Measurements from ENCODE around the gene MERTK.
A peak's percentile ranks its signal among the peaks of the same experiment; 100 is the strongest.

Gene MERTK

GRCh38 chr2:111975819-111976218, 77.4 kb downstream of the MERTK start:
- Histone ChIP-seq H3K27ac (peak overlapping the region; percentile 66 to 79), H3K4me3 (no peak overlapping the region), H3K9me3 (no peaks in the 10 kb centered on the region), H3K4me1 (peaks cover 4 to 47% (median 23%) of the 10 kb centered on the region in 4 donors), H3K36me3 (peaks cover 6 to 18% (median 11%) of the 10 kb centered on the region in 3 donors), H3K27me3 (no peaks in the 10 kb centered on the region)
- intact Hi-C loops (cut with DNase I; ENCODE audit: low total_unique reads) = loop anchor here (2.0 kb wide), 1 partner anchor 71 kb away; no protein-coding TSS in a partner anchor
- TF ChIP-seq, protein P1, sequence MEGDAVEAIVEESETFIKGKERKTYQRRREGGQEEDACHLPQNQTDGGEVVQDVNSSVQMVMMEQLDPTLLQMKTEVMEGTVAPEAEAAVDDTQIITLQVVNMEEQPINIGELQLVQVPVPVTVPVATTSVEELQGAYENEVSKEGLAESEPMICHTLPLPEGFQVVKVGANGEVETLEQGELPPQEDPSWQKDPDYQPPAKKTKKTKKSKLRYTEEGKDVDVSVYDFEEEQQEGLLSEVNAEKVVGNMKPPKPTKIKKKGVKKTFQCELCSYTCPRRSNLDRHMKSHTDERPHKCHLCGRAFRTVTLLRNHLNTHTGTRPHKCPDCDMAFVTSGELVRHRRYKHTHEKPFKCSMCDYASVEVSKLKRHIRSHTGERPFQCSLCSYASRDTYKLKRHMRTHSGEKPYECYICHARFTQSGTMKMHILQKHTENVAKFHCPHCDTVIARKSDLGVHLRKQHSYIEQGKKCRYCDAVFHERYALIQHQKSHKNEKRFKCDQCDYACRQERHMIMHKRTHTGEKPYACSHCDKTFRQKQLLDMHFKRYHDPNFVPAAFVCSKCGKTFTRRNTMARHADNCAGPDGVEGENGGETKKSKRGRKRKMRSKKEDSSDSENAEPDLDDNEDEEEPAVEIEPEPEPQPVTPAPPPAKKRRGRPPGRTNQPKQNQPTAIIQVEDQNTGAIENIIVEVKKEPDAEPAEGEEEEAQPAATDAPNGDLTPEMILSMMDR (IDR thresholded peaks at IDR 0.05) = no peak
- DNase-seq = no peak

GRCh38 chr2:111977240-111977639, 78.8 kb downstream of the MERTK start:
- DNase-seq = no peak
- H3K27ac ChIP-seq = no peak overlapping the region
- no peak overlapping the region for H3K4me3 ChIP-seq
- peaks cover 6 to 18% (median 11%) of the 10 kb centered on the region in 3 donors for H3K36me3 ChIP-seq
- H3K4me1 ChIP-seq = peaks cover 0 to 38% (median 18%) of the 10 kb centered on the region in 4 donors
- TF ChIP-seq, protein P1 (IDR thresholded peaks at IDR 0.05) = no peak
- intact Hi-C loops (cut with DNase I; ENCODE audit: low total_unique reads) = no loop called here
- H3K9me3 ChIP-seq = no peaks in the 10 kb centered on the region
- H3K27me3 ChIP-seq = no peaks in the 10 kb centered on the region

DNA sequence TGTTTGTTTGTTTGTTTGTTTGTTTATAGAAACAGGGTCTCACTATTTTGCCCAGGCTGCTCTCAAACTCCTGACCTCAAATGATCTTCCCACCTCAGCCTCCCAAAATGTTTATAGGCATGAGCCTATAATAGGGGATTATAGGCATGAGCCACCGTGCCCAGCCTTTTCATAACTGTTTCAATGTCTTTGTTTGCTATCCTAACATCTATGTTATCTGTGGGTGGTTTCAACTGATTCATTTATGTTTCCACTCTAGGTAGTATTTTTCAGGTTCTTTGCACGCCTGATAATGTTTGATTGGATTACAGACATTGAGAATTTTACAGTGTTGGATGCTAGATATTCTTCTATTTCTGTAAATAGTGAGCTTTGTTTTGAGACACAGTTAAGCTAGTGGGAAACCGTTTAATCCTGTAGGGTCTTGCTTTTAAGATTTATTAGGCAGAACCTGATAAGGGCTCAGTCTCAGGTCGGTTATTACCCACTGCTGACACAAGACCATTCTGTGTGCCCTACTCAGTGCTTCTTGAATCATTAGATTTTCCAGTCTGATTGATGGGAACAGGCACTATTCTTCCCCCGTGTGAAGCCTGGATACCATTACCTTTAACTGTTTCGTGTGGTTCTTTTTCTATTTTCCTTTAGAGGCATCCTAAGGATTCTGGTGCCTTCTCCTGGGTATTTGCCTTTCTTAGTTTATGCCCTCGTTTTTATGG, 80.2 kb downstream of the MERTK start:
- Histone ChIP-seq H3K27ac (no peak overlapping the region), H3K4me1 (peaks cover 0 to 27% (median 9%) of the 10 kb centered on the region in 4 donors), H3K27me3 (no peaks in the 10 kb centered on the region), H3K9me3 (no peaks in the 10 kb centered on the region), H3K36me3 (peaks cover 17 to 29% (median 23%) of the 10 kb centered on the region in 3 donors), H3K4me3 (no peak overlapping the region)
- DNase-seq = no peak
- TF ChIP-seq, protein P1 (IDR thresholded peaks at IDR 0.05) = no peak
- intact Hi-C loops (cut with DNase I; ENCODE audit: low total_unique reads) = no loop called here

GRCh38 chr2:111981666-111982065, 83.3 kb downstream of the MERTK start:
- no peaks in the 10 kb centered on the region for H3K4me1 ChIP-seq
- H3K4me3 ChIP-seq = no peak overlapping the region
- intact Hi-C loops (cut with DNase I; ENCODE audit: low total_unique reads) = loop anchor here (10.0 kb wide), 1 partner anchor 63 kb away; no protein-coding TSS in a partner anchor
- no peaks in the 10 kb centered on the region for H3K27me3 ChIP-seq
- H3K36me3 ChIP-seq = peaks cover 29 to 49% (median 36%) of the 10 kb centered on the region in 3 donors
- no peak overlapping the region for H3K27ac ChIP-seq
- no peak for DNase-seq
- TF ChIP-seq, protein P1 (IDR thresholded peaks at IDR 0.05) = no peak
- H3K9me3 ChIP-seq = no peaks in the 10 kb centered on the region

- H3K36me3 ChIP-seq = peaks cover 29 to 42% (median 42%) of the 10 kb centered on the region in 3 donors
- intact Hi-C loops (cut with DNase I; ENCODE audit: low total_unique reads) = loop anchor here (10.0 kb wide), 1 partner anchor 62 kb away; no protein-coding TSS in a partner anchor
Measured at GRCh38 chr2:111982822-111983221, 84.4 kb downstream of the MERTK start.

More at GRCh38 chr2:111982822-111983221, 84.4 kb downstream of the MERTK start:
- Histone ChIP-seq H3K4me3 (no peak overlapping the region), H3K4me1 (no peaks in the 10 kb centered on the region), H3K27ac (no peak overlapping the region), H3K9me3 (no peaks in the 10 kb centered on the region), H3K27me3 (no peaks in the 10 kb centered on the region)
- DNase-seq = no peak
- TF ChIP-seq, protein P1 (IDR thresholded peaks at IDR 0.05) = no peak

Measured in tibial artery (tissue), 4 donors.